GM06990 (cell line): Measurements from ENCODE around the gene INPP5A.

Source experiments
- DNase-seq: peaks from one replicate; pipeline ENCODE4 v3.0.0-alpha.2; 2011; ENCODE audit not compliant: insufficient read length; ENCODE audit errors: extremely low read depth
- H3K27me3 ChIP-seq: replicated peaks from 2 replicates; pipeline ENCODE4 v1.6.0; 2011; ENCODE audit warnings: low read length; ENCODE audit not compliant: control insufficient read depth, insufficient read depth
- H3K36me3 ChIP-seq: 2 replicates; pipeline ENCODE4 v1.5.1; 2011; ENCODE audit warnings: low read length; ENCODE audit not compliant: control insufficient read depth, insufficient read depth
- H3K4me3 ChIP-seq: replicated peaks from 2 replicates; pipeline ENCODE4 v1.5.1; 2011; ENCODE audit warnings: low read depth, mild to moderate bottlenecking, control low read depth, low read length
- TF ChIP-seq, protein P1 (sequence below): IDR thresholded peaks from 2 replicates; pipeline ENCODE4 v1.5.1; 2011; ENCODE audit warnings: low read length, control low read depth, mild to moderate bottlenecking, inconsistent platforms; ENCODE audit not compliant: insufficient read depth, poor library complexity, severe bottlenecking

Gene INPP5A

DNA sequence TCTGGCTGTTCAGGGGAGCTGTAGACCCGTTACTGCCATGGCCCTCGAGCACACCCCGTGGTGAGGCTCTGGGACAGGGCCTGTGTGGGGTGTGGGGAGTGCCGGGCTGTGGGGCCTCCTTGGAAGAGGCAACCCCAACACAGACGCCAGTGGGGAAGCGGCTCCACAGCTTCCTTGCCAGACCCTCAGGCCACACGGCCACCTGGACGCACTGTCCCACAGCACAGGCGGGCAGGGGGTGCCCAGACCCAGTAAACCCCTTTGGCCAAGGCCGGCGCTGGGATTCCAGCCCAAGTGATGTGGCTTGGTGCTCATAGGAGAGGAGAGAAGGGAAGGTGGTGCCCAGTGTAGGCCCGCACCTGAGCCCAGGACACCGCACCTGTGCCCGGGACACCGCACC lies 261.3 kb downstream of the INPP5A start:
- Histone ChIP-seq H3K4me3 (no peak overlapping the region), H3K36me3 (no peaks in the 10 kb centered on the region), H3K27me3 (no peaks in the 10 kb centered on the region)
- TF ChIP-seq, protein P1, sequence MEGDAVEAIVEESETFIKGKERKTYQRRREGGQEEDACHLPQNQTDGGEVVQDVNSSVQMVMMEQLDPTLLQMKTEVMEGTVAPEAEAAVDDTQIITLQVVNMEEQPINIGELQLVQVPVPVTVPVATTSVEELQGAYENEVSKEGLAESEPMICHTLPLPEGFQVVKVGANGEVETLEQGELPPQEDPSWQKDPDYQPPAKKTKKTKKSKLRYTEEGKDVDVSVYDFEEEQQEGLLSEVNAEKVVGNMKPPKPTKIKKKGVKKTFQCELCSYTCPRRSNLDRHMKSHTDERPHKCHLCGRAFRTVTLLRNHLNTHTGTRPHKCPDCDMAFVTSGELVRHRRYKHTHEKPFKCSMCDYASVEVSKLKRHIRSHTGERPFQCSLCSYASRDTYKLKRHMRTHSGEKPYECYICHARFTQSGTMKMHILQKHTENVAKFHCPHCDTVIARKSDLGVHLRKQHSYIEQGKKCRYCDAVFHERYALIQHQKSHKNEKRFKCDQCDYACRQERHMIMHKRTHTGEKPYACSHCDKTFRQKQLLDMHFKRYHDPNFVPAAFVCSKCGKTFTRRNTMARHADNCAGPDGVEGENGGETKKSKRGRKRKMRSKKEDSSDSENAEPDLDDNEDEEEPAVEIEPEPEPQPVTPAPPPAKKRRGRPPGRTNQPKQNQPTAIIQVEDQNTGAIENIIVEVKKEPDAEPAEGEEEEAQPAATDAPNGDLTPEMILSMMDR = no peak
- no peak for DNase-seq

DNA sequence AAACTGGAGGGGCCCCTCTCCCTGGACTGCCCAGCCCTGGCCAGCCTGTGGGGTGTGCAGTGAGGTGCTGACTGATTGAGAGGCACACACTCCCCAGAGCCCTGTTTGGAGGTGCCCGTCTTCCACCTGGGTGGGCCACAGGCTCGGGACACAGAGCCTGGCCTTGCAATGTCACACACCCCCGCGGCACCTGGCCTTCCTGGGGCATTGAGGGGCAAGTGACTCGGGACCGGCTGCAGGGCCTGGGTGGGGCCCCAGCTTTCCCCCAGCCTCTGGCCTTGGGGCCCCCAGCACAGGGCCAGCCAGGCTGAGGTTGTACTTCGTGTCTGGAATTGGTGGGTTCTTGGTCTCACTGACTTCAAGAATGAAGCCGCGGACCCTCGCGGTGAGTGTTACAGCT lies 262.3 kb downstream of the INPP5A start:
- TF ChIP-seq, protein P1 = no peak
- H3K4me3 ChIP-seq = no peak overlapping the region
- DNase-seq = no peak
- H3K36me3 ChIP-seq = no peaks in the 10 kb centered on the region
- H3K27me3 ChIP-seq = no peaks in the 10 kb centered on the region

DNA sequence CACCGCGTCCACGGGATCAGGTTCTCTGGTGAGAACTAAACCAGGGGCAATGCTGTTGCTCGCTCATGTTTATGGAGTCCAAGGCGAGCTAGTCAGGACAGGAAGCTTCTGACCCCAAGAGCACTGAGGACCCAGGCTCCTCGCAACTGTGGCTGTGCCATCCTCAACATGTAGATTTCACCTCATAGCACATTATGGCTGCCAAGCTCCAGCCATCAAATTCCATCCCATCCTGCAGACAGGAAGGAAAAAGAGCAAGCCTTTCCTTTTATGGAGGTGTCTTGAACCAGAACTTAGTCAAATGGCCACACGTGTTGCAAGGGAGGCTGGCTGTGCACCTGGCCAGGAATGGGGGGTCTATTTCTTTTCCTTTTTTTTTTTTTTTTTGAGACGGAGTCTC lies 264.5 kb downstream of the INPP5A start:
- no peak overlapping the region for H3K4me3 ChIP-seq
- TF ChIP-seq, protein P1 = no peak
- H3K36me3 ChIP-seq = no peaks in the 10 kb centered on the region
- no peak for DNase-seq
- no peaks in the 10 kb centered on the region for H3K27me3 ChIP-seq

DNA sequence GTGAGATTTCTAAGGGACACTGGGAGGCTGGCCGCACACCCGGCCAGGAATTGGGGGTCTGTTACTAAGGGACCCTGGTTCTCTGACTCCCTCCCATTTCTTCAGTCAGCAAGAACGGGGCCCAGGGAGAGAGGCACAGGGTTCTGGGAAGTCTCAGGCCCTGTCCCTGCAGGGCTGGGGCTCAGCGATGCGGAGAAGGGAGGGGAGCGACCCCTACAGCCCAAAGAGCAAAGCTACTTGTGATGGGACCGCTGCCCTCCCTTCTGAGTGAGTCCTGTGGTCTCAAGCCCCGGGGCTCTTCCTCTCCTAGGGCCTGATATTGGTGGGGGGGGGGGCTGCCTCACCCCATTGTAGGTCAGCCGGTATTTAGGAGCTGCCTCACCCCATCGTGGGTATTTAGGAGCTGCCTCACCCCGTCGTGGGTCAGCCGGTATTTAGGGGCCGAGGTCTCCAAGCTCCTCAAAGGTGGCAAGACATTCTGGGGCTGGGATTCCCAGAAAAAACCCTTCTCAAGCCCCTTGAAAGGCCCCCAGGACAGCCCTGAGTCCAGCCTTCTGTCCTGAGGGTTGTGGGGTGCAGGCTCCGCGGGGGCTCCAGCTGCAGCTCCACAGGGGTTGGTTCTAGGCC lies 265.2 kb downstream of the INPP5A start:
- DNase-seq = no peak
- no peaks in the 10 kb centered on the region for H3K27me3 ChIP-seq
- no peaks in the 10 kb centered on the region for H3K36me3 ChIP-seq
- no peak overlapping the region for H3K4me3 ChIP-seq
- TF ChIP-seq, protein P1 = no peak

DNA sequence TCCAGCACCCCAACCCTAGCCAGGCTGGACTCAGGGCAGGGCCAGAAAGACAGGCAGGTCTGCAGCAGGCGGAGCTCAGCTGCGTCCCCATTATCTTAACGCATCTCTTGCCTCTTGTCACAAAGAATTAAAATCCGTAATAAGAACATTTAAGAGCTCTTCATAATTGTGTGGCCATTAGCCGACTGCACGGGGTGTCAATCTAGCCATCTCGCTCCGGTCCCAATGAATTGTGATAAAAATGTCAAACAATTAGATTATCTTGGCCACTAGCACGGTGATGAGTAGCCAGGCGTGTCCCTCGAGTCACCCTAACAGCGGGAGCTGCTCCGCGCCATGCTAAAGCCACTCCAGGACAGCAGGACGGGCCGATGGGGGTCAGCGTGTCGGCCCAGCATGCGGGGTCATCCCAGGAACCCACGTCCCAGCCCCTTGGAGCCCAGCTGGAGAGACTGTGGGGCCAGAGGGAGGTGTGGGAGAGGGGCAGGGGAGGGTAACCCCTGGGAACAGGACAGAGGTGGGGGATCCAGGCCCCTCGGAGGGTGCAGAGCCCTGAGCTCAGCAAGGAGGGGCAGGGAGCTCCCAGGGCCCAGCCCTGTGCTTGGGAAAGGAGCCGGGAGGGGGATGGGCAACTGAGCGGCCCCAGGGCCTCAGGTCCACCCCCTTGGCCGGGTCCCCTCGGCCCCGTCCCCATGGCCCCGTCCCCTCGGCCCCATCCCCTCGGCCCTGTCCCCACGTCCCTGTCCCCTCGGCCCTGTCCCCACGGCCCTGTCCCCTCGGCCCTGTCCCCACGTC lies 266.0 kb downstream of the INPP5A start:
- no peaks in the 10 kb centered on the region for H3K27me3 ChIP-seq
- DNase-seq = no peak
- TF ChIP-seq, protein P1 = no peak
- H3K4me3 ChIP-seq = no peak overlapping the region
- no peaks in the 10 kb centered on the region for H3K36me3 ChIP-seq
